Measurements from ENCODE around the gene EZR.
A peak's percentile ranks its signal among the peaks of the same experiment; 100 is the strongest.

The EZR gene

GRCh38 chr6:158782432-158783166 lies 36.6 kb downstream of the EZR start:
- Histone ChIP-seq H3K27ac (ENCODE audit: extremely low read depth, low read depth, low read length) (no peak overlapping the region), H3K4me1 (ENCODE audit: control insufficient read depth, insufficient read depth, low read length) (no peaks in the 10 kb centered on the region), H3K4me3 (ENCODE audit: low read depth, low read length) (no peak overlapping the region), H3K36me3 (ENCODE audit: control insufficient read depth in 2 of 2, insufficient read depth in 1 of 2, low read length in 2 of 2) (peaks cover 39 to 98% of the 10 kb centered on the region in 2 experiments), H3K9me3 (ENCODE audit: control insufficient read depth, insufficient read depth, low read depth, low read length) (no peaks in the 10 kb centered on the region)
- ChIA-PET POLR2A (no interaction called here), CTCF (interaction anchor here (0.9 to 1.1 kb wide), 2 partner anchors 9 to 64 kb away, joined by 3 read pairs; no protein-coding TSS in a partner anchor)
- TF ChIP-seq ZNF280C (tag by site-specific recombination; IDR thresholded peaks at IDR 0.05) = no peak
- peak; percentile 63; the same call in 1 of the 2 replicates for TF ChIP-seq ZNF449 (tag by site-specific recombination; IDR thresholded peaks at IDR 0.05)

DNA sequence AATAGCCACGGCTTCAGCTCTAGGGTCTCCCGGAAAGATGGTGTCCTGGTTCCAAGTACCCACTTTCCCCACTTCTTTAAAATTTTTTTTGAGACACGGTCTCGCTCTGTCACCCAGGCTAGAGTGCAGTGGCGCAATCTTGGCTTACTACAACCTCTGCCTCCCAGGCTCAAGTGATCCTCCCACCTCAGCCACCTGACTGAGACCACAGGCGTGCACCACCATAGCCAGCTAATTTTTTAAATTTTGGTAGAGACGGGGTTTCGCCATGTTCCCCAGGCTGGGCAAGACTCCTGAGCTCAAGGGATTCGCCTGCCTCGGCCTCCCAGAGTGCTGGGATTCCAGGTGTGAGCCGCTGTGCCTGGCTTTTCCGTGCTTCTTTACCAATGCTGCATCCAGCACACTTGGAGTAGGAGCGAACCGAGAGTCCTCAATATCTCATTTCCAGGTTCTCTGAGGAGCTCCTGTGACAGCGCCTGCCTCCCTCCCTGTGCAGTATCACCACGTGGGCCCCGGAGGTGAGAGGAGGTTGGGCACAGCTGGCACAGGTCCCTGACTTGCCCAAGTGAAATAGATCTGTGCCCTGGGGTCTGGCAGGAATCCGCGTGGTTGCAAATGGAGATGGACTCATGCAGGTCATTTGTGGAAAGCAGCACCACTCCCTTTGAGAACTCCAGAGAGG lies 37.3 kb downstream of the EZR start:
- no peak for TF ChIP-seq ZNF501 (tag by site-specific recombination; IDR thresholded peaks at IDR 0.05)
- TF ChIP-seq ZNF629 (tag by site-specific recombination; IDR thresholded peaks at IDR 0.05) = no peak
- TF ChIP-seq ZNF423 (tag by site-specific recombination; IDR thresholded peaks at IDR 0.05) = no peak
- TF ChIP-seq REST (tag by site-specific recombination; IDR thresholded peaks at IDR 0.05) = no peak
- no peak for TF ChIP-seq ZNF776 (tag by site-specific recombination; IDR thresholded peaks at IDR 0.05; ENCODE audit: borderline replicate concordance)
- no peak for TF ChIP-seq ZNF837 (tag by site-specific recombination; IDR thresholded peaks at IDR 0.05)
- no peak for TF ChIP-seq TRIM28 (IDR thresholded peaks at IDR 0.05; ENCODE audit: borderline replicate concordance, low read length)
- TF ChIP-seq ZNF623 (tag by site-specific recombination; IDR thresholded peaks at IDR 0.05) = no peak
- TF ChIP-seq ZNF513 (tag by site-specific recombination; IDR thresholded peaks at IDR 0.05) = no peak
- no peak for TF ChIP-seq ZNF148 (tag by site-specific recombination; IDR thresholded peaks at IDR 0.05; ENCODE audit: borderline replicate concordance)
- TF ChIP-seq ZNF660 (tag by site-specific recombination; IDR thresholded peaks at IDR 0.05) = no peak
- no peak for TF ChIP-seq ZNF2 (tag by site-specific recombination; IDR thresholded peaks at IDR 0.05)
- no peak for TF ChIP-seq ZNF324 (tag by site-specific recombination; IDR thresholded peaks at IDR 0.05)
- Histone ChIP-seq H3K9me3 (ENCODE audit: control insufficient read depth, insufficient read depth, low read depth, low read length) (no peaks in the 10 kb centered on the region), H3K36me3 (ENCODE audit: control insufficient read depth in 2 of 2, insufficient read depth in 1 of 2, low read length in 2 of 2) (peaks cover 38 to 98% of the 10 kb centered on the region in 2 experiments), H3K4me1 (ENCODE audit: control insufficient read depth, insufficient read depth, low read length) (no peaks in the 10 kb centered on the region), H3K4me3 (ENCODE audit: low read depth, low read length) (no peak overlapping the region), H3K27ac (ENCODE audit: extremely low read depth, low read depth, low read length) (no peak overlapping the region)
- POLR2A ChIA-PET = interaction anchor here (1.2 kb wide), 1 partner anchor 19 kb away, joined by 3 read pairs; no protein-coding TSS in a partner anchor
- CTCF ChIA-PET = interaction anchor here (0.9 to 1.8 kb wide), 5 partner anchors 10 to 192 kb away, joined by 3 to 6 read pairs (median 3); no protein-coding TSS in a partner anchor

All from HEK293 (cell line).